ENCODE data around the gene ANO7. TPM values are rescaled to one million over a fixed set of nuclear protein-coding genes. Genes with fewer than 3 reads are reported as not detected.

ANO7 gene
- total and polyA plus RNA-seq, 2 of the 8 experiments (the other 6 are each of a cell fraction or from before 2014, with no cell fraction given) = 3.2 to 6.9 TPM

- TF ChIP-seq SIX5 (IDR thresholded peaks at IDR 0.05; ENCODE audit: low read depth, low read length) (no peak), SIN3A (conservative IDR thresholded peaks at IDR 0.05 in 1 of 2, IDR thresholded peaks at IDR 0.05 in 1 of 2; ENCODE audit: low read depth in 1 of 2, low read length in 2 of 2) (no peak), EP300 (IDR thresholded peaks at IDR 0.05; ENCODE audit: borderline replicate concordance in 1 of 2, low read depth in 2 of 2, low read length in 2 of 2) (no peak), RNF2 (IDR thresholded peaks at IDR 0.05; ENCODE audit: borderline replicate concordance, low read depth, low read length, missing control alignments, poor library complexity, severe bottlenecking) (no peak), CHD1 (IDR thresholded peaks at IDR 0.05; ENCODE audit: low read depth, low read length) (no peak), HDAC2 (IDR thresholded peaks at IDR 0.05; ENCODE audit: borderline replicate concordance in 1 of 2, low read depth in 2 of 2, low read length in 2 of 2) (no peak), POLR2AphosphoS5 (IDR thresholded peaks at IDR 0.05; ENCODE audit: low read depth, low read length) (no peak)
- H2BK12ac ChIP-seq (ENCODE audit: low read depth, low read length) = no peak overlapping the region
- no peaks in the 10 kb centered on the region; a peak in 1 of 7 replicates for H3K4me1 ChIP-seq (replicated peaks in 1 of 4; ENCODE audit: control insufficient read depth in 3 of 4, insufficient read depth in 4 of 4, low read length in 3 of 4)
- DNase-seq (ENCODE audit: low read depth in 1 of 2, low spot score in 2 of 2) (no peak), FAIRE-seq (no peak)
- H2AFZ ChIP-seq (ENCODE audit: low read length) = no peak overlapping the region
- no peak overlapping the region for H3K27ac ChIP-seq (ENCODE audit: low read depth, low read length)
- no peaks in the 10 kb centered on the region for H3K27me3 ChIP-seq (replicated peaks in 1 of 4; ENCODE audit: control insufficient read depth in 3 of 4, extremely low read depth in 1 of 4, insufficient read depth in 3 of 4, low read length in 3 of 4)
- H3K4me3 ChIP-seq (ENCODE audit: extremely low read depth in 1 of 4, insufficient read depth in 2 of 4, low read depth in 3 of 4, low read length in 4 of 4) = no peak overlapping the region
- H3K4me2 ChIP-seq (ENCODE audit: insufficient read depth in 1 of 2, low read depth in 2 of 2, low read length in 2 of 2) = no peak overlapping the region
- ChIA-PET POLR2A (ENCODE audit: partially characterized antibody) (no interaction called here), CTCF (ENCODE audit: partially characterized antibody) (interaction anchor here (1.2 kb wide), 1 partner anchor 16 kb away, joined by 3 read pairs; no protein-coding TSS in a partner anchor)
- H4K5ac ChIP-seq (ENCODE audit: insufficient read length, low read depth, low read length) = no peak overlapping the region
- H3K79me1 ChIP-seq (ENCODE audit: low read depth, low read length) = no peaks in the 10 kb centered on the region
- H2BK5ac ChIP-seq (ENCODE audit: low read depth, low read length) = no peak overlapping the region
- H3K9me3 ChIP-seq (ENCODE audit: insufficient read depth in 2 of 2, low read depth in 1 of 2, low read length in 1 of 2) = no peaks in the 10 kb centered on the region
- no peak overlapping the region for H3K18ac ChIP-seq (ENCODE audit: extremely low read depth, low read length)
- H4K20me1 ChIP-seq (replicated peaks in 1 of 2; ENCODE audit: control insufficient read depth in 1 of 2, insufficient read depth in 2 of 2, low read length in 2 of 2) = peaks cover 0 to 1% of the 10 kb centered on the region in 2 experiments
- no peak overlapping the region for H3K56ac ChIP-seq (replicated peaks; ENCODE audit: insufficient read length, low read depth, low read length)
- WGBS, 2 experiments (ENCODE audit: extremely low coverage in 1 of 2, insufficient coverage in 1 of 2, insufficient read length in 1 of 2, insufficient replicate concordance in 2 of 2, low coverage in 1 of 2, low lambda C conversion rate in 2 of 2, missing lambda C conversion rate in 1 of 2) = 82% methylated on average over 3 of the region's 3 CpGs; no CpG with 5 or more reads in 1 of the 2 experiments
- H3K79me2 ChIP-seq (ENCODE audit: control insufficient read depth in 1 of 2, insufficient read depth in 2 of 2, low read length in 2 of 2) = no peaks in the 10 kb centered on the region
- H2AK5ac ChIP-seq (ENCODE audit: low read depth, low read length) = no peak overlapping the region
- H3K23me2 ChIP-seq (ENCODE audit: low read depth, low read length) = no peaks in the 10 kb centered on the region
- H2BK120ac ChIP-seq (replicated peaks; ENCODE audit: low read depth, low read length) = no peak overlapping the region
- H3K4ac ChIP-seq (replicated peaks; ENCODE audit: insufficient read length, low read depth, low read length) = no peak overlapping the region
- no peak overlapping the region for H4K8ac ChIP-seq (ENCODE audit: extremely low read depth, insufficient read depth, low read length)
- H2BK15ac ChIP-seq (ENCODE audit: low read length) = no peak overlapping the region
- H3K14ac ChIP-seq (ENCODE audit: insufficient read length) = no peak overlapping the region
- no peaks in the 10 kb centered on the region for H3K36me3 ChIP-seq (ENCODE audit: control insufficient read depth in 2 of 4, insufficient read depth in 4 of 4, low read length in 3 of 4)
- no peak overlapping the region for H3K9ac ChIP-seq (replicated peaks in 1 of 4; ENCODE audit: extremely low read depth in 1 of 4, low read depth in 3 of 4, low read length in 3 of 4)
- H2BK20ac ChIP-seq (ENCODE audit: low read length) = no peak overlapping the region
- no peak overlapping the region for H3K23ac ChIP-seq (ENCODE audit: insufficient read length)
- no peak overlapping the region for H4K91ac ChIP-seq (replicated peaks; ENCODE audit: insufficient read length, low read length)
These were observed 16.6 kb downstream of the ANO7 start for GRCh38 chr2:241205086-241205485.
